ENCODE data around the gene FARSA.

DNA sequence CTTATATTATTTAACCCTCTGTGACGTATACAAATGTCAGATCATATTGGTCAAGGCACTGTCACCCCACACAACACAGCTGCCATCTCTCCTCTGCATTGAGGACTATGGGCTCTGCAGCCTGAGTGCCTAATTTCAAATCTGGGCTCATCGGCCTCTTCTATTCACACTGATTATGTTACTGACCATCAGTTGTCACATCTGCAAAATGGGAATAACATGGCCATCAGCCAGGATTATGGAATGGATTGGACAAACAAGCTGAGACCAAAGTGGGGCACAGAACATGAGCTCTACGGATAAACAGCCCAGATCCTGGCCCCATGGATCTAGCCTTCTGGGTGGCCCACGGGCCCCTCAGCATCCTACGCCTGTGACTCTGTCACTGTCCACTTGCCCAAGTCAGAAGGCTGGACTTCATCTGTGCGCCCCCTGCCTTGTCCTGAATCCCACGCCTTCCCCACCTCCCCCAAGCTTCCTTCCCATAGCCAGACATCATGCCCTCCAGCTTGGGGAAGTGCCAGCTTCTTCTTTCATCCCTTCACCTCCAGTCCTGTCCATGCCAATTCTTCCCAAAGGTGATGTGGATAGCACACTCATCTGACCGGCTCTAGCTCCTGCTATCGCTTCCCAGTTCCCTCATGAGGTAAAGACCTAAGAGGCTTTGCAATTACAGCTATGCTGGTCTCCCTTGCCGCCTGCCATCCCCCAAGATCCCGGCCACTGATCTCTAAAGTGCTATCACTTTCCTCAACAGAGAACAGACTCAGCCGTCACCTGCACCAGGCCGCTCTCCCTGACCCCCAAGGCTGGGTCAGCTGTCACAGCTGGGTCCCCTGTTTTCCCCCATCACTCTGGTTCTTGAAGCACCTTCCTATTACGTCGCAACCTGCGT lies 872 bp downstream of the FARSA start:
- TF ChIP-seq, protein P1, sequence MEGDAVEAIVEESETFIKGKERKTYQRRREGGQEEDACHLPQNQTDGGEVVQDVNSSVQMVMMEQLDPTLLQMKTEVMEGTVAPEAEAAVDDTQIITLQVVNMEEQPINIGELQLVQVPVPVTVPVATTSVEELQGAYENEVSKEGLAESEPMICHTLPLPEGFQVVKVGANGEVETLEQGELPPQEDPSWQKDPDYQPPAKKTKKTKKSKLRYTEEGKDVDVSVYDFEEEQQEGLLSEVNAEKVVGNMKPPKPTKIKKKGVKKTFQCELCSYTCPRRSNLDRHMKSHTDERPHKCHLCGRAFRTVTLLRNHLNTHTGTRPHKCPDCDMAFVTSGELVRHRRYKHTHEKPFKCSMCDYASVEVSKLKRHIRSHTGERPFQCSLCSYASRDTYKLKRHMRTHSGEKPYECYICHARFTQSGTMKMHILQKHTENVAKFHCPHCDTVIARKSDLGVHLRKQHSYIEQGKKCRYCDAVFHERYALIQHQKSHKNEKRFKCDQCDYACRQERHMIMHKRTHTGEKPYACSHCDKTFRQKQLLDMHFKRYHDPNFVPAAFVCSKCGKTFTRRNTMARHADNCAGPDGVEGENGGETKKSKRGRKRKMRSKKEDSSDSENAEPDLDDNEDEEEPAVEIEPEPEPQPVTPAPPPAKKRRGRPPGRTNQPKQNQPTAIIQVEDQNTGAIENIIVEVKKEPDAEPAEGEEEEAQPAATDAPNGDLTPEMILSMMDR (IDR thresholded peaks at IDR 0.05) = no peak
- TF ChIP-seq POLR2A (IDR thresholded peaks at IDR 0.05; ENCODE audit: low read depth) = no peak
